ENCODE results near the gene ZBTB20. TPM values are rescaled to one million over a fixed set of nuclear protein-coding genes. Genes with fewer than 3 reads are reported as not detected.

The ZBTB20 gene
- total RNA-seq, 1 experiment from 2014 or later, result 7.7 TPM

DNA sequence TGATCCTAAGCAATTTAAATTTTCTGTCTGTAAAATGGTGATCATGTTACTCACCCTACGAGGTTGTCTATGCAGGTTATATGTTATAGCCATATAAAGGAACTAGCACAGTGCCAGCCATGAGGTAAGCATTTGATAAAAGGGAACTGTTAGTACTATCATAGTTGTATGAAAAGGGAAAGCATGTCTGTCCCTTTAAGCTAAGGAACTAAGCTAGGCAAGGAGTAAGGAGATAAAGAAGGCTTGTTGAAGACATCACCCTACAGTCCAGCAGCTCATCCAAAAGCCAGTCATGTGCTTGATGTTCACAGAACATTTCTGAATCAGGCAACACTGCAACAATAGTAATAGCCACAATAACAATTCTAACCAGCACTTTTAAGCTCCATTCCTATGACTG is 243.9 kb downstream of the ZBTB20 start:
- no peak for DNase-seq
- Histone ChIP-seq H3K27ac (no peak overlapping the region), H3K4me3 (no peak overlapping the region), H3K4me1 (peaks cover 16% of the 10 kb centered on the region), H3K27me3 (no peaks in the 10 kb centered on the region), H3K36me3 (no peaks in the 10 kb centered on the region), H3K9me3 (replicated peaks) (no peaks in the 10 kb centered on the region)

DNA sequence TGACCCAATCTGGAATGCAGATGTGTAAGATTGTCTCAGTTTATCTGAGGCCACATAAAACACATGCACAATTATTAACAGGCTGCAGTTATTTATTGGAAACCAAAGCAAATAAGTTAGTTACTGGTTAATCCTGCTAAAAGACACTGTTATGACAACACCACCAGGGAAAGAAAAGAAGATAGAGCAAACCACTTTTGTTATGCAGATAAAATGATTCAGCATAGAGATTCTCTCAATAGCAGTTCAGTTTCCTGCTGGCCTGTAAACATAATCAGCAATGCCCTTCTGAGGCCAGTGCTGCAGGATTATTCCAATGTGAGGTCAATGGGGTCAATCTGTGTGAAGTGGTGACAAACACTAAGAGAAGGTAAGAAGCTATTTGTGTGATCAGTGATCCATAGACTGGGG is 244.4 kb downstream of the ZBTB20 start:
- Histone ChIP-seq H3K4me3 (no peak overlapping the region), H3K27ac (no peak overlapping the region), H3K27me3 (no peaks in the 10 kb centered on the region), H3K9me3 (replicated peaks) (no peaks in the 10 kb centered on the region), H3K4me1 (peaks cover 16% of the 10 kb centered on the region), H3K36me3 (no peaks in the 10 kb centered on the region)
- no peak for DNase-seq

DNA sequence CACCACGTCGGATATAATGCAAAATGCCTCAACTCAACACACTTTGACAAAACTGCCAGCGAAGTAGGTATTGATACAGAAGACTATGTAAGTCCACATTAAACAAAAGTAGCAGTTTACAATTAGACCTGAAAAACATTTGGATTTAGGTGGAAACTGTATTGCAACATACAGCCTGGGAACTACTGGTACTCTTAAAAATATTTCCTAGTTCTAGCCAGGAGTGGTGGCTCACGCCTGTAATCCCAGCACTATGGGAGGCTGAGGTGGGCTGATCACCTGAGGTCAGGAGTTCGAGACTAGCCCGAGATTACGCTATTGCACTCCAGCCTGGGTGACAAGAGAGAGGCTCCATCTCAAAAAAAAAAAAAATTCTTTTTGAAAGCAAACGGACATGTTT is 246.2 kb downstream of the ZBTB20 start:
- no peak for DNase-seq
- H3K27ac ChIP-seq, result no peak overlapping the region
- H3K9me3 ChIP-seq (replicated peaks), result no peaks in the 10 kb centered on the region
- peaks cover 16% of the 10 kb centered on the region for H3K4me1 ChIP-seq
- no peaks in the 10 kb centered on the region for H3K27me3 ChIP-seq
- H3K36me3 ChIP-seq, result no peaks in the 10 kb centered on the region
- no peak overlapping the region for H3K4me3 ChIP-seq

DNA sequence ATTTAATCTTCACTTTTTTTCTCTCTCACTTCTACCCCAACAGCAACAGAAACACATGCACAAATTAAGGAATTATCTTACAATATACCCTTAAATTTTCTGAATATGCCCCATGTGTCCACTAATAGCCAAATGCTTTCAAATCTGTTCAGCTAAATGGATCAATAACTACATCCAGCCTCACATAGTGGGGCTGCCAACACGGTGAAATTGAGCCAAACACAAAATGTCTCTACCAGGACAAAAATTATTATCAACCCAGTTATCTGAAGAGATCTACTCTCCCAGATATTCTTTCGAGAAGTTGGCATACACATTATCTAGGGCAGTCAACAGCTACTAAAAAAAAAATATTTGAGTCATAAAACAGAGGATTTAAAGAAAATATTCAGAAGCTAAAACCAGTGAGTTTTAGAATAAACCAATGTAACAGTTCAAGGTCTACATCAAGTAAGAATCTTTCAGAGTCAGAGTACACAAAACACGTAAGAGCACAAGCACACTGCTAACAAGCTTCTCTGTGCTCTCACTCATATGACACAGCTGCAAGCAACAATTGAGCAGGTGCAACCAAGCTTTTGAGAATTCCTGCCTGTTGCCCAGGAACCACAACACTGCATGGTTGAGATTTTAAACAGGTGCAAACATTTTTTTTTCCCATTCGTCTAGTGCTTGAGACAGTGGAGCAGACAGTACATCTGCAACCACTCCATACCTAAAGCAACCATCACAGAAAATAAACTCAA is 247.7 kb downstream of the ZBTB20 start:
- peak overlapping the region; percentile 87 for H3K27ac ChIP-seq
- DNase-seq, result peak; percentile 88 to 96

DNA sequence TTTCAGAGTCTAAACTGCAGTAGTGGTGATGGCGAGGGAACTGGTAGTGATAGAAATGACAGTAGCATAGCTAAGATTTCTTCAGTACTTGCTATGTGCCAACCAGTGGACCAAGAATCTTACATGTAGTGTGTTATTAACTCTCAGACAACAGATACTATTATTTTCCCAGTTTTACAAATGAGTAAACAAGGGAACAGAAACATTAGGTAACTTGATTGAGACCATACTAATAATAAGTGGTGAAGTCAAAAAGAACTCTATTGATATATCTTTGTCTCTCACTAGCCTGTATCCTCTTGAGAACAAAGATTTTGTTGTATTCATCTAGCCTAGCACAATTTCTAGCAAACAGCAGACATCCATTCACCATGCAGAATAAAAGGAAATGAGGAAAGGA is 250.1 kb downstream of the ZBTB20 start:
- no peaks in the 10 kb centered on the region for H3K36me3 ChIP-seq
- H3K27ac ChIP-seq, result no peak overlapping the region
- DNase-seq, result no peak
- H3K4me1 ChIP-seq, result peaks cover 30% of the 10 kb centered on the region
- H3K4me3 ChIP-seq, result no peak overlapping the region
- no peaks in the 10 kb centered on the region for H3K27me3 ChIP-seq
- no peaks in the 10 kb centered on the region for H3K9me3 ChIP-seq (replicated peaks)

More for the DNA sequence above, 247.7 kb downstream of the ZBTB20 start:
- Histone ChIP-seq H3K4me1 (peaks cover 16% of the 10 kb centered on the region), H3K36me3 (no peaks in the 10 kb centered on the region), H3K27me3 (no peaks in the 10 kb centered on the region), H3K9me3 (replicated peaks) (no peaks in the 10 kb centered on the region), H3K4me3 (peak overlapping the region; percentile 48)

DNA sequence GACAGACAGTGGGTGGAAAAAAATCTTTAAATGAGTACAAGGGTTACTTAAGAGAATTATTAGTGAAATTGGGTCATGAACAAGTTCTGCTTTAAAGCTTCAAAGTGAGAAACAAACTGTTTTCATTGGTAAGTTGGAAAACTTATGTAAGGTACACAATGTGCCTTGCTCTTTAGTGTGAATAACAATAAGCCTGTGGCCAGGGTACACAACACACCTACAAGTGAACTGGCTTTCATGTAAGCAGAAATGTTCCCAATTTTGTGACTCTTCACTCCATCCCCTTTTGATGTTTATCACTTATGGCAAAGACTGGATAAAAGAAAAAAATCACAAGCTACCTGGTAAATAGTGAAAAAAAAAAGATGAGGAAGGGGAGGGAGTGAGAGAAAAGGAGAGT is 253.7 kb downstream of the ZBTB20 start:
- DNase-seq, result no peak
- peaks cover 15% of the 10 kb centered on the region for H3K4me1 ChIP-seq
- no peaks in the 10 kb centered on the region for H3K9me3 ChIP-seq (replicated peaks)
- H3K36me3 ChIP-seq, result no peaks in the 10 kb centered on the region
- H3K27ac ChIP-seq, result peak overlapping the region; percentile 65
- H3K4me3 ChIP-seq, result no peak overlapping the region
- H3K27me3 ChIP-seq, result no peaks in the 10 kb centered on the region

DNA sequence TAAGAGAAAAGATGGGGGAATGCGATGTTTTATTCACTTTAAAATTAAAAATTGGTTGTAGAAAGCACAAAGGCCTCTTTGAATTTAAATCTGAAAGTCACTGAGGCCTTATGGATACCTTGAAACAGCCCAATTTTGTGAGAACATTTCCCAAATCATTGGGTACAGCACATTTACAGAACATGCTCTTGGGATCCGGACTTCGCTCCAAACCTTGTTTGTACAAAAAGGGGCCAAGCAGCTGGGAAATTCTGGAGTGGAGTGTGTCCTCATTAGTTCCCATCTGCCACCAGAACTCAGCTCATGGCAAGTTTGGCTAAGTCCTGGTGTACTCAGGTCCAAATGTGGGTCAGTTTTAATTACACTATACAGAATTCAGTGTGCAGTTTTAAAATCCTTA is 254.2 kb downstream of the ZBTB20 start:
- Histone ChIP-seq H3K4me3 (no peak overlapping the region), H3K27me3 (no peaks in the 10 kb centered on the region), H3K4me1 (peaks cover 15% of the 10 kb centered on the region), H3K36me3 (no peaks in the 10 kb centered on the region), H3K27ac (peak overlapping the region; percentile 65), H3K9me3 (replicated peaks) (no peaks in the 10 kb centered on the region)
- DNase-seq, result peak in 1 of 2 experiments; percentile 50

DNA sequence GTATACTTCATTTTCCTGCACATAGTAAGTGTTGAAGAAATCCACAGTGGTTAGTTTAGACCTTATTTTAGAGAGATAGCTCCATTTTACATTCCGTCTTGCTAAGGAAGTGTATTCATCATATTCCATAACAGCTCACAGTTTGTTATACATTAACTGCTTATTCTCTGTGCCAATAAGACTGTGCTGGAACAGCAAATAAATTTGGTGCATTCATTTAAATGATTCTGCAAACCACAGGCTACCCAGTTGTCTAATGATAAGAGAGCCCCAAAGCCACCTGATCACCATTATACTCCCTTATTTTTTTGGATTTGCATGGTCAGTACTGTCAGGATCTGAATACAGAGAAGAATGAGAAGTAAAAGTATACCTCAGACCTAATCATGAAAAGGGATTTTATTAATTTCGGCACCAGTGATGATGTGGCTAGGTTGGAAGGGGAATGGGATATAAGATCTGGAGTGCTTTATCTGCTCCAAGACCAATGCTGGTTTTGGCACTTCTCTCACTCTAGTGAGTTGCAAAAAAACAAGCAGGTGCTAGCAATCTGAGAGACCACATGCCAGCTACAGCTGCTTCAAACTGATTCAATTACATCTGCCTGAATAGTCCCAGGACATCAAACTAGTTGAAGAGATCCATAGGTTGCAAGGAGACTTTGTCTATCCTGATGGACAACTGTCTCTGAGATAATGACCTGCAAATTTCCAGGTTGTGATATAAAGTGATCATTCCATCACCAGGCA is 254.8 kb downstream of the ZBTB20 start:
- Histone ChIP-seq H3K4me3 (no peak overlapping the region), H3K27me3 (no peaks in the 10 kb centered on the region), H3K27ac (peak overlapping the region; percentile 65), H3K36me3 (no peaks in the 10 kb centered on the region), H3K4me1 (peaks cover 15% of the 10 kb centered on the region), H3K9me3 (replicated peaks) (no peaks in the 10 kb centered on the region)
- peak; percentile 36 to 84 for DNase-seq

DNA sequence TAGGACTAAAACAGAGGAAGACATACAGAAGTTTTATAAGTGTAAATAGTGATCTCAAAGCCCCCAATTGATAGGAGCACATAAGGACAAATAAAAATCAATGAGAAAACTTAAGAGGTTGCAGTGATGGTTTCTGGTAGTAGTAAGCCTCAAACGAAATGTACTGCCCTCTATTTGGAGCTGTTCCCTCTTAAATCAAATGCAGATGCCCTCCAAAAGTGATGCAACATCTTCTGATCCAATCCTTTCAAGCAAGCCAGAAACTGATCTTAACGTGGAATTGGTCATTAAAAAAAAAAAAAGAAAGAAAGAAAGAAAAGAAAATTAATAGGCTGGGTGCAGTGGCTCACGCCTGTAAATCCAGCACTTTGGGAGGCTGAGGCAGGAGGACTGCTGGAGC is 259.3 kb downstream of the ZBTB20 start:
- DNase-seq, result no peak
- H3K27ac ChIP-seq, result no peak overlapping the region

DNA sequence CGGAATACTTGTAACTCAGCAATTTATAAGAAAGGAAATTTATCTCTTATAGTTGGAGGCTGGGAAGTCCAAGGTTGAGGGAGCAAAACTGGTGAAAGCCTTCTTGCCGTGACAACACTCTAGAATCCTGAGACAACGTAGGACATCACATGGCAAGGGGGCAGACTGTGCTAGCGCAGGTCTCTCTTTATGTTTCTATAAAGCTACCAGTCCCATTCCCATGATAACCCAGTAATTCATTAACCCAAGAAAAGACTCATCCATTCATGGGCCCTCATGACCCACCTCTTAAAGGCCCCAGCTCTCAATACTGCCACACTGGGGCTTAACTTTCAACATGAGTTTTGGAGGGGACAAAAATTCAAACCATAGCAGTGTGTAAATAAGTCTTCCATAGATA is 260.2 kb downstream of the ZBTB20 start:
- no peaks in the 10 kb centered on the region; the same call in 1 of the 2 replicates for H3K4me1 ChIP-seq
- no peak for DNase-seq
- H3K27me3 ChIP-seq, result no peaks in the 10 kb centered on the region
- no peaks in the 10 kb centered on the region for H3K9me3 ChIP-seq (replicated peaks)
- no peak overlapping the region for H3K27ac ChIP-seq
- no peaks in the 10 kb centered on the region for H3K36me3 ChIP-seq
- no peak overlapping the region for H3K4me3 ChIP-seq

More for the DNA sequence above, 259.3 kb downstream of the ZBTB20 start:
- Histone ChIP-seq H3K9me3 (replicated peaks) (no peaks in the 10 kb centered on the region), H3K4me3 (no peak overlapping the region), H3K4me1 (peaks cover 8% of the 10 kb centered on the region), H3K27me3 (no peaks in the 10 kb centered on the region), H3K36me3 (no peaks in the 10 kb centered on the region)

DNA sequence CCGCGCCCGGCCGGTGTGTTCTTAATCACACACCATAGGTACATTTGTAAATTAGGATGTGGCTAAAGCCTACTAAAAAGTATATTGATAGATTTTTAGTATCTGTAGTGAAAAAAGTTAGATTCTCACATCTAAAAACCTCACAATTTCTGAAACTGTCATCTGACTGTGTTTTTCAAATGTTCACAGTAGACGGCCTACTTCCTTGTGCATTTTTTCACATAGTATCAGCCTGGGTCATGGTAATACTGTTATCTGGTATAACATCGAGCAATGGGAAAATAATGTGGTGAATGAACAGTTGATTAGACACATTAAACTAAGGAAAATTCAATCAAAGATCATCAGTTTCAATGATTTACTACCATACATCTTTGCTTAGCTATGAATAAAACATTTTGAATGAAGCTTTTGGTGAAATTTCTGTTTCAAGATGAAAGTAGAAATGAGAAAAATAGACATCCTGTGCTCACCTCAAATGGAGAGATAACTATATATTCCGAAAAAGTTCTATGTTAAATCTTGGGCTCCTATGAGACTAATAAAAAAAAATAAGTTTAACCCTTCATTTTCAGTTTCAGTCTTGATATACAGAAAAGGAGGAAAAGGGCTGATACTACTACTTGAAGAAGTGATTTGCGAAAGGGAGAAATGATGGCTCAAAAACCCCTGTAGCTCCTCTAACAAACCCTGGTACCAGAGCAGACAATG is 262.7 kb downstream of the ZBTB20 start:
- peaks cover 15% of the 10 kb centered on the region for H3K4me1 ChIP-seq
- no peak overlapping the region for H3K27ac ChIP-seq
- no peaks in the 10 kb centered on the region for H3K9me3 ChIP-seq (replicated peaks)
- H3K4me3 ChIP-seq, result no peak overlapping the region
- DNase-seq, result no peak
- H3K27me3 ChIP-seq, result no peaks in the 10 kb centered on the region
- no peaks in the 10 kb centered on the region for H3K36me3 ChIP-seq

DNA sequence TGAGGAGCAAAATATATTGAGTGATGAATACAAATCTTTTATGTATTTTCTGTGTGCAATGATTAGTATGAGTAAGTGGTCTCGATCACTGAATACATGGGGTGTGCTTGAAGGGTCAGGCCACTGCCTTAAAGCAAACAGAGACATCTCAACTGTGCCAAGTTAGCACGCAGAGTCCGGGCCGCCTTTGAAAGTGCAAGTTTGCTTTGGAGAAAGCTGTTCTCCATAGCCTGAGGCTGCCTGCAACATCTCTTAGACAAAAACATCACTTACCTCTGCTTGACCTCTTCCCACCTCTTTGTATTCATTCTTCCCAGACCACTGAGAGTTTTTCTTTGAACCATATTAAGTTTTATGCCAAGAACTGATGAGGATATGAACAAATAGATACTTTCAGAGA is 267.0 kb downstream of the ZBTB20 start:
- Histone ChIP-seq H3K36me3 (no peaks in the 10 kb centered on the region), H3K4me3 (no peak overlapping the region), H3K4me1 (peaks cover 23% of the 10 kb centered on the region), H3K9me3 (replicated peaks) (no peaks in the 10 kb centered on the region), H3K27ac (no peak overlapping the region), H3K27me3 (no peaks in the 10 kb centered on the region)
- peak; percentile 11 to 52 for DNase-seq

DNA sequence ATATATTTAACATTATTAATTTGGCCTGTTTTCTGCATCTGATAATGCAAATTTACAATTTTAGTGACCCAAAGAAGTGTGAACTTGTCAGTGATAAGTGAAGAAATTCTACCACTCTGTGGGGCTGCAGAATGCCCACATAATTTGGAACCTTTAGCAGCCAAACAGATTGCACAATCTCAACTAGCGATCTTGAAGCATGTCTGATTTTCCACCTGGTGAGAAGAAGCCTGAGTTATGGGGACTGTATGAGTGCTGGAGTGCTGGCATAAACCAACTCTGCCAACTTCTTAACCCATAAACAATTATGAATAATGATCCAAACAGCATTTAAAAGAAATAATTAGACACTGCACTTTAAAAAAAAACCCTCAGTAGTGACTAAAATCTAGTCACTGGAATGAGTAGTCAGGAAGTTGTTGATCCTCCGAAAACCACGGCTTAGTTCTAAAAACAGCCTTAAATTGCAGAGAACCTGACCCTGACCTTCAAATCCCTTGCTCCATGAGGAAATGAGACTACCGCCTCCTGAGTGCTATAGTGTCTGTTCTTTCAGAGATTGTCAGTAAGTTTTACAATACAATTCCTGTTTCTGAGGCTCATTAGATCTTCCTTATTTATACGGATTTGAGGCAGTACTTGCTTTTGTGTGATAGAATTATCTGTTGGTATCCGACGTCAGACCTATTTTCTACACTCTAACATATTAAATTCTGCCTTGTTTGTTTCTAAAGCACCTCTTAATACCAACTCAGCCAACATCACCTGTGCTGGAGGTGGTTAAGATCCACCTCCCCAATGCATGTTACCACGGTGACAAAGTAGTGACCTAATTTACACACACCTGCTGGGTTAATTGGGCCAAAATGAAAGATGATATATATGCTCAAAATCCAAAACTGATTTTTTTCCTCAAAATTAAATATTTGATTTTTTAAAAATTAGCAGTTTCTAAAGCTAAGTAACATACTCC is 267.7 kb downstream of the ZBTB20 start:
- H3K27ac ChIP-seq, result peak overlapping the region; percentile 12; the same call in 1 of the 2 replicates
- DNase-seq, result peak; percentile 12 to 68
- H3K4me3 ChIP-seq, result peak overlapping the region; percentile 12; the same call in 1 of the 2 replicates
- H3K9me3 ChIP-seq (replicated peaks), result no peaks in the 10 kb centered on the region
- H3K4me1 ChIP-seq, result peaks cover 23% of the 10 kb centered on the region
- no peaks in the 10 kb centered on the region for H3K27me3 ChIP-seq
- no peaks in the 10 kb centered on the region for H3K36me3 ChIP-seq
